Measurements from ENCODE around the gene CMKLR1.

CMKLR1 gene

DNA sequence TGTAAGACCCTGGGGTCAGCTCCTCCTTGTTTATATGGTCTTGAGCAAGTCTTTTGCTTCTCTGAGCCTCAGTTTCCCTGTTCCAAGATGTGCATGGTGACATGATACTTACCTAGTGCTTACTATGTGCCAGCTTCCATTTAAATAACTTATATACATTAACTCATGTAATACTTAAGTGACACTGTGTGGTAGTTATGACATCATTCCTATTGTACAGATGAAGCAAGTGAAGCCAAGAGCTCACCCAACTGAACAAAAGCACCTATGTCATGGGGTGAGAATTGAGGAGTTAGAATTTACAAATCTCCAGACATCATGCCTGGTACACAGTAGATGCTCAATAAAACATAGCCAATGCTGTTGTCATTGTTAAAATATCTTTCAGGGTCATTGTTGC, 41.3 kb upstream of the CMKLR1 start:
- Mint-ChIP-seq H3K9me3 (peaks cover 27% of the 10 kb centered on the region), H3K27ac (no peak overlapping the region), H3K36me3 (ENCODE audit: low read depth) (no peaks in the 10 kb centered on the region), H3K4me3 (no peak overlapping the region), H3K4me1 (no peaks in the 10 kb centered on the region), H3K27me3 (ENCODE audit: low read depth) (peaks cover 12% of the 10 kb centered on the region)
- TF ChIP-seq, protein P1, sequence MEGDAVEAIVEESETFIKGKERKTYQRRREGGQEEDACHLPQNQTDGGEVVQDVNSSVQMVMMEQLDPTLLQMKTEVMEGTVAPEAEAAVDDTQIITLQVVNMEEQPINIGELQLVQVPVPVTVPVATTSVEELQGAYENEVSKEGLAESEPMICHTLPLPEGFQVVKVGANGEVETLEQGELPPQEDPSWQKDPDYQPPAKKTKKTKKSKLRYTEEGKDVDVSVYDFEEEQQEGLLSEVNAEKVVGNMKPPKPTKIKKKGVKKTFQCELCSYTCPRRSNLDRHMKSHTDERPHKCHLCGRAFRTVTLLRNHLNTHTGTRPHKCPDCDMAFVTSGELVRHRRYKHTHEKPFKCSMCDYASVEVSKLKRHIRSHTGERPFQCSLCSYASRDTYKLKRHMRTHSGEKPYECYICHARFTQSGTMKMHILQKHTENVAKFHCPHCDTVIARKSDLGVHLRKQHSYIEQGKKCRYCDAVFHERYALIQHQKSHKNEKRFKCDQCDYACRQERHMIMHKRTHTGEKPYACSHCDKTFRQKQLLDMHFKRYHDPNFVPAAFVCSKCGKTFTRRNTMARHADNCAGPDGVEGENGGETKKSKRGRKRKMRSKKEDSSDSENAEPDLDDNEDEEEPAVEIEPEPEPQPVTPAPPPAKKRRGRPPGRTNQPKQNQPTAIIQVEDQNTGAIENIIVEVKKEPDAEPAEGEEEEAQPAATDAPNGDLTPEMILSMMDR (IDR thresholded peaks at IDR 0.05; ENCODE audit: unreplicated experiment in 3 of 3) = no peak

DNA sequence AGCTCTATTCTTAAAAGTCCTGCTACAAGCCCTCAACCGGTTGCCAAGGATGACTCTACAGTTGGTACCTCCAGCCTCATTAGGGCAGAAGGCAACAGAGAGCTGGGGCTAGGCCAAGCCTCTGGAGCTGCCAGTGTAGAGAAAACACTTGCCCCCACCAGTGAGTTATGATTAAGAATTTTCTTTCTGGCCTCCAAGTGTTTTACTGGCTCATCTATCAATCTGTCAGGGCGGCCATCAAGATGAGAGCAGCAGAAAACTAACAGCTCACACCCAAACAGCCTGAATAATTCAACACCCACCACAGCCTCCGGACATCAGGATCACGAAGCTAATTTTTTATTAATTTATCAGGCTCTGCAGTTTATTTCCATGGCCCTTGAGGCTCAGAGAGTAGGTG, 40.7 kb upstream of the CMKLR1 start:
- H3K27ac Mint-ChIP-seq = no peak overlapping the region

GRCh38 chr12:108378926-108379325, 39.8 kb upstream of the CMKLR1 start:
- no peaks in the 10 kb centered on the region for H3K36me3 Mint-ChIP-seq (ENCODE audit: low read depth)
- peaks cover 26% of the 10 kb centered on the region for H3K9me3 Mint-ChIP-seq
- H3K4me1 Mint-ChIP-seq = no peaks in the 10 kb centered on the region
- H3K4me3 Mint-ChIP-seq = no peak overlapping the region
- no peak overlapping the region for H3K27ac Mint-ChIP-seq
- TF ChIP-seq, protein P1 (IDR thresholded peaks at IDR 0.05; ENCODE audit: unreplicated experiment in 3 of 3) = no peak
- H3K27me3 Mint-ChIP-seq (ENCODE audit: low read depth) = peaks cover 12% of the 10 kb centered on the region

More for the DNA sequence above, 40.7 kb upstream of the CMKLR1 start:
- Mint-ChIP-seq H3K27me3 (ENCODE audit: low read depth) (peaks cover 12% of the 10 kb centered on the region), H3K9me3 (peaks cover 27% of the 10 kb centered on the region), H3K36me3 (ENCODE audit: low read depth) (no peaks in the 10 kb centered on the region), H3K4me3 (no peak overlapping the region), H3K4me1 (no peaks in the 10 kb centered on the region)
- TF ChIP-seq, protein P1 (IDR thresholded peaks at IDR 0.05; ENCODE audit: unreplicated experiment in 3 of 3) = no peak

GRCh38 chr12:108377260-108377659, 38.1 kb upstream of the CMKLR1 start:
- peaks cover 31% of the 10 kb centered on the region for H3K9me3 Mint-ChIP-seq
- H3K4me3 Mint-ChIP-seq = no peak overlapping the region
- no peaks in the 10 kb centered on the region for H3K4me1 Mint-ChIP-seq
- H3K36me3 Mint-ChIP-seq (ENCODE audit: low read depth) = no peaks in the 10 kb centered on the region
- TF ChIP-seq, protein P1 (IDR thresholded peaks at IDR 0.05; ENCODE audit: unreplicated experiment in 3 of 3) = no peak
- peaks cover 11% of the 10 kb centered on the region for H3K27me3 Mint-ChIP-seq (ENCODE audit: low read depth)
- H3K27ac Mint-ChIP-seq = no peak overlapping the region

GRCh38 chr12:108375986-108376663, 37.0 kb upstream of the CMKLR1 start:
- TF ChIP-seq, protein P1 (IDR thresholded peaks at IDR 0.05; ENCODE audit: unreplicated experiment in 3 of 3) = no peak
- Mint-ChIP-seq H3K4me3 (no peak overlapping the region), H3K36me3 (ENCODE audit: low read depth) (no peaks in the 10 kb centered on the region), H3K27me3 (ENCODE audit: low read depth) (peaks cover 6% of the 10 kb centered on the region), H3K4me1 (no peaks in the 10 kb centered on the region), H3K27ac (no peak overlapping the region), H3K9me3 (peaks cover 27% of the 10 kb centered on the region)
